ENCODE measurements around the gene BEND7. TPM values are rescaled to one million over a fixed set of nuclear protein-coding genes. Genes with fewer than 3 reads are reported as not detected.
"Not testable (repeated sequence)": the region's sequence is repeated elsewhere in the genome, so short reads cannot be mapped to it uniquely, and the experiment has no call there.

The BEND7 gene
- total RNA-seq, 2 donors from 2014 or later: 10.1 to 44.5 TPM

- WGBS: 86% methylated on average over 3 of the region's 3 CpGs
- H3K4me3 ChIP-seq: no peak overlapping the region
- H3K27me3 ChIP-seq (replicated peaks; ENCODE audit: insufficient read depth): no peaks in the 10 kb centered on the region
- H3K27ac ChIP-seq: no peak overlapping the region
- H3K4me1 ChIP-seq (replicated peaks): no peaks in the 10 kb centered on the region
- TF ChIP-seq POLR2AphosphoS5 (IDR thresholded peaks at IDR 0.05): no peak
- intact Hi-C loops (cut with DNase I): no loop called here
- H3K36me3 ChIP-seq: no peaks in the 10 kb centered on the region
- DNase-seq (ENCODE audit: low spot score): no peak
- H3K9me3 ChIP-seq: no peaks in the 10 kb centered on the region
Measured at GRCh38 chr10:13412894-13413293, 115.9 kb downstream of the BEND7 start.

GRCh38 chr10:13404791-13405190 lies 124.0 kb downstream of the BEND7 start:
- Histone ChIP-seq H3K4me1 (replicated peaks) (no peaks in the 10 kb centered on the region), H3K27me3 (replicated peaks; ENCODE audit: insufficient read depth) (no peaks in the 10 kb centered on the region), H3K4me3 (no peak overlapping the region), H3K36me3 (no peaks in the 10 kb centered on the region), H3K27ac (no peak overlapping the region), H3K9me3 (no peaks in the 10 kb centered on the region)
- TF ChIP-seq POLR2AphosphoS5 (IDR thresholded peaks at IDR 0.05): no peak
- TF ChIP-seq, protein P1, sequence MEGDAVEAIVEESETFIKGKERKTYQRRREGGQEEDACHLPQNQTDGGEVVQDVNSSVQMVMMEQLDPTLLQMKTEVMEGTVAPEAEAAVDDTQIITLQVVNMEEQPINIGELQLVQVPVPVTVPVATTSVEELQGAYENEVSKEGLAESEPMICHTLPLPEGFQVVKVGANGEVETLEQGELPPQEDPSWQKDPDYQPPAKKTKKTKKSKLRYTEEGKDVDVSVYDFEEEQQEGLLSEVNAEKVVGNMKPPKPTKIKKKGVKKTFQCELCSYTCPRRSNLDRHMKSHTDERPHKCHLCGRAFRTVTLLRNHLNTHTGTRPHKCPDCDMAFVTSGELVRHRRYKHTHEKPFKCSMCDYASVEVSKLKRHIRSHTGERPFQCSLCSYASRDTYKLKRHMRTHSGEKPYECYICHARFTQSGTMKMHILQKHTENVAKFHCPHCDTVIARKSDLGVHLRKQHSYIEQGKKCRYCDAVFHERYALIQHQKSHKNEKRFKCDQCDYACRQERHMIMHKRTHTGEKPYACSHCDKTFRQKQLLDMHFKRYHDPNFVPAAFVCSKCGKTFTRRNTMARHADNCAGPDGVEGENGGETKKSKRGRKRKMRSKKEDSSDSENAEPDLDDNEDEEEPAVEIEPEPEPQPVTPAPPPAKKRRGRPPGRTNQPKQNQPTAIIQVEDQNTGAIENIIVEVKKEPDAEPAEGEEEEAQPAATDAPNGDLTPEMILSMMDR (IDR thresholded peaks at IDR 0.05): no peak
- TF ChIP-seq POLR2A (IDR thresholded peaks at IDR 0.05): no peak
- DNase-seq (ENCODE audit: low spot score): no peak
- WGBS: 35% methylated on average over 5 of the region's 5 CpGs
- intact Hi-C loops (cut with DNase I): no loop called here

GRCh38 chr10:13404305-13404759 lies 124.5 kb downstream of the BEND7 start:
- no peaks in the 10 kb centered on the region for H3K27me3 ChIP-seq (replicated peaks; ENCODE audit: insufficient read depth)
- H3K27ac ChIP-seq: no peak overlapping the region
- no peaks in the 10 kb centered on the region for H3K9me3 ChIP-seq
- no peaks in the 10 kb centered on the region for H3K4me1 ChIP-seq (replicated peaks)
- intact Hi-C loops (cut with DNase I): no loop called here
- TF ChIP-seq, protein P1 (IDR thresholded peaks at IDR 0.05): no peak
- TF ChIP-seq POLR2AphosphoS5 (IDR thresholded peaks at IDR 0.05) (no peak), POLR2A (IDR thresholded peaks at IDR 0.05) (no peak)
- no peak for DNase-seq (ENCODE audit: low spot score)
- WGBS: 77% methylated on average over 3 of the region's 3 CpGs
- H3K36me3 ChIP-seq: no peaks in the 10 kb centered on the region
- H3K4me3 ChIP-seq: no peak overlapping the region

GRCh38 chr10:13403426-13403825 lies 125.4 kb downstream of the BEND7 start:
- 96% methylated on average over 7 of the region's 7 CpGs for WGBS

GRCh38 chr10:13402021-13402420 lies 126.8 kb downstream of the BEND7 start:
- Histone ChIP-seq H3K27me3 (replicated peaks; ENCODE audit: insufficient read depth) (no peaks in the 10 kb centered on the region), H3K9me3 (no peaks in the 10 kb centered on the region), H3K27ac (no peak overlapping the region), H3K4me3 (no peak overlapping the region), H3K36me3 (no peaks in the 10 kb centered on the region), H3K4me1 (replicated peaks) (no peaks in the 10 kb centered on the region)
- intact Hi-C loops (cut with DNase I): no loop called here
- WGBS: 55% methylated on average over 8 of the region's 8 CpGs
- no peak for DNase-seq (ENCODE audit: low spot score)
- TF ChIP-seq, protein P1 (IDR thresholded peaks at IDR 0.05): no peak
- TF ChIP-seq POLR2AphosphoS5 (IDR thresholded peaks at IDR 0.05) (no peak), POLR2A (IDR thresholded peaks at IDR 0.05) (no peak)

More at GRCh38 chr10:13403426-13403825, 125.4 kb downstream of the BEND7 start:
- H3K4me3 ChIP-seq; H3K27ac ChIP-seq; H3K4me1 ChIP-seq (replicated peaks); H3K36me3 ChIP-seq; intact Hi-C loops (cut with DNase I); DNase-seq (ENCODE audit: low spot score); H3K9me3 ChIP-seq; H3K27me3 ChIP-seq (replicated peaks; ENCODE audit: insufficient read depth): not testable (repeated sequence)

GRCh38 chr10:13401142-13401541 lies 127.7 kb downstream of the BEND7 start:
- DNase-seq (ENCODE audit: low spot score): no peak
- Histone ChIP-seq H3K27me3 (replicated peaks; ENCODE audit: insufficient read depth) (no peaks in the 10 kb centered on the region), H3K4me1 (replicated peaks) (no peaks in the 10 kb centered on the region), H3K36me3 (no peaks in the 10 kb centered on the region), H3K9me3 (no peaks in the 10 kb centered on the region), H3K27ac (no peak overlapping the region), H3K4me3 (no peak overlapping the region)
- TF ChIP-seq, protein P1 (IDR thresholded peaks at IDR 0.05): no peak
- TF ChIP-seq POLR2AphosphoS5 (IDR thresholded peaks at IDR 0.05): no peak
- intact Hi-C loops (cut with DNase I): no loop called here
- WGBS: 94% methylated on average over 3 of the region's 3 CpGs
